ENCODE results near the gene RFX8.
"Not testable (repeated sequence)": the region's sequence is repeated elsewhere in the genome, so short reads cannot be mapped to it uniquely, and the experiment has no call there.

Gene RFX8

DNA sequence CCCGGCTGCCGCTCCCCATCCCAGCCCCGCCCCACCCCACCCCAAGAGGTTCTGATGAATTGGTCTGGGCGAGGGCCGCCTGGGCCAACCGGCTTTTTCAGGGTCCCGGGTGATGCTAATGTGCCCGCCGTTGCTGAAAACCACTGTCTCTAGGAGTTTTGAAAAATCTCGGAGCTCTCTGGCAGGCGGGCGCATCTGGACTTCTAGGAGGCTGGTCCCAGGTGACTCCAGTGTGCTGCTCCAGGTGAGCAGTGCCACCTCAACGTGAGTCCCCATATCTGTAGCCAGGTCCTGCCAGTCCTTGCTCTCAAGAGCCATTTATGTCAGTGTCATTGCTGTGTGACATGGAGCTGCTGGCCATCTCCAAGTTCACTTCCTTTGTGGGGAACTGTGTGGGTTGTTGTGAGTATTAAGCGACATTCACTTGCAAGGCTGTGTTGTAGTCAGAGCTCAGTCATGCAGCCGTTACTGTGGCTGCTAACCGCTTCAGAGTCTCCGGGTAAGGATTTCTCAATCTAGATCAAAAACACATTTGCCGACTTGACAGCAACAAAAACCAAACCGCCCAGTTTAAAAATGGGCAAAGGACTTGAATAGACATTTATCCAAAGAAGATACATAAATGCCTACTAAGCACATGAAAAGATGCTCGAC, at the start of gene RFX8:
TSS of gene RFX8 (minus strand) at position 382 of the 654 bp plus-strand sequence. CDS start 8,264 bp downstream, outside the sequence.
- DNase-seq = no peak

DNA sequence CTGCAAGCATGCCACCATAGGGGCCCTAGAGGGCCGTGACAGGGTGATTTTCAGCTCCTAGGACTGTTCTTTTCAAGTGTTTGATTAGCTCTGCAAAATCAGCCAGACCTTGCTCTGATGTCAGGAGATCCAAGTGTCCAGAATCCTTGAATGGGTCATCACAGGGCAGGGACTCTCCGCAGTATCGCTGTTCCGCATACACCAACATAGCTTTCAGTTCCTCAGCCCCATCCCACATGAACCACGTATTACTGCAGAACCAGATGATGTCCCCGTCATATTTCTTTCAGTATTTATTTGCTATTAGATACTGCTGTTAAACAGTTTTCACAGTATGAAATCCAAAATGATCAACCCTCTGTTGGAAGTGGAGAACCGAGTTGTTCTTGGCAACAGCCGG, 46.6 kb upstream of the RFX8 start:
- DNase-seq = no peak

DNA sequence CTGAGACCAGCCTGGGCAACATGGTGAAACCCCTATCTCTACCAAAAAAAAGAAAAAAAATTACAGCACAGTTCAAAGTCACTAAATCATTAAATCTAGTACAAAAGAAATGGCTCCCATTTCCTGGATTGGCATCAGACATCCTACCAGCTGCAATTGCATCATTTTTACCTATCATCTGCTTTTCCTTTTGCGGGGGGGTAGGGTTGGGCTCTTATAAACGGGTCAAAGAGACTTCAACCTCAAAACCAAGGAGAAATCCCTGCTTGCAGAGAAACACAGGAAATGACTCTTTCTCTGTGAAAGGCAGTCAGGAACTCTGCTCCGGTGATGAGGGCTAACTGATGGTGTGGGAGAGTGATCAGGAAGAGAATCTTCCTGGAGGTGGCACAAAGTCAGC, 45.3 kb upstream of the RFX8 start:
- no peak for DNase-seq

DNA sequence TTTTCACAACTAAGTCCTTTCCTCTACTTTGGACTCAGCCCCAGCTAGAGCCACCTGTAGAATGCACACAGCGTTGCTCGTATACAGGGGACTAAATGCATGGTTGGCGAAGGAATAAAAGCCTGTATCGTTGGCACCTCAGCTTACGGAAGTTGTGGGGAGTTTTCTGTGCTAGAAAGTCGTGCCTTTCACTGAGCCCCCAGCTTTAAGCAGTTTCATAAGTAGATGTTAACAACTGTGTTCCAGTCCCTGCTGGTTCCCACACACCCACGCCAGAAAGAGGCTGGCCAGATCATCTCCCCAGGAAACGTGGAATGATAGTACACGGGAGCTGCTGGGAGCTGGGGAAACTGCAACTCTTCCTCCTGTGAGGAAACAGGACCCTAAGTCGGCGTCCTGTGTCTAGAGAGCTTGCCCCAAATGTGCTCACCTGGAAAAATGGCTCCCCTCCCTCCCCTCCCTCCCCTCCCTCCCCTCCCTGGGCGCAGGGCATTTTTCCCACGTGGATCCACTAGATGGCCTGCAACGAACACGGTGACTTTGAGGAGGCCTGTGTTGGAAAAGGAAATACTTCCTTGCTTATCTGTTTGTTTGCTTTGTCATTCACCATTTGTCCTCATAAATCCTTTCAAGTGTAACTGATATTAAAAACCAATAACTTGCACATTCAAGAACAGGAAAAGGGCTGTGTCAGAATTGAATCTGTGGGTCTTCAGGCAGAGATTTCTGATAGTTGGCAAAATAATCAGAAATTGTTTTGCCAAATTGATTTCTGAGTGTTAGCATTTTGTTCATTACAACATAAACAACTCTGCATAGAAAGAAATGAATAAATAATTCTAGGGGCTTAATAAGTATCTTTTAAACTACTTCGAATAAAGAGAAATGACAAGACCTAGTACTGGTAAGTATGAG, 43.9 kb upstream of the RFX8 start:
- peak; percentile 33 to 42 for DNase-seq

DNA sequence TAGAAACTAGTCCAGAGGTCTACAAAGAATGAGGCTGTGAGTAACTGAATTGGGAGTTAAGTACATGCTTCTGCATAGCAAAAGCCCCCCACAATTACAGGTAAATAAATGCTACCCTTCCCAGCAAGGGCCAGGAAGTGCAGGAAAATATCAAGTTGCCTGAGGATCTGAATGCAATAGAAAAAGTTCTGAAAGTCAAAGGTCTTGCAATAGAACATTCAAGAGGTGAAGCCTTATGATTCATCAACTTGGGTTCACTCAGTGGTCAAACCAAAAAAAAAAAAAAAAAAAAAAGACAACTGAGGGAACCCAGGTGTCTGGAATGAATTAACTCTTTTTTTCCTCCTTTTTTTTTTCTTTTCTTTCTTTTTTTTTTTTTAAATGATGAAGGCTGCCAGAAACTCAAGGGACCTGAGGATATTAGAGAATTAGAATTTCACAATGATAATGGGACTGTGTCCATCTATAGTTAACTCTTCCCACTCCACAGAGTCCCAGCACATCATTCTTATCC, 42.9 kb upstream of the RFX8 start:
- no peak for DNase-seq

DNA sequence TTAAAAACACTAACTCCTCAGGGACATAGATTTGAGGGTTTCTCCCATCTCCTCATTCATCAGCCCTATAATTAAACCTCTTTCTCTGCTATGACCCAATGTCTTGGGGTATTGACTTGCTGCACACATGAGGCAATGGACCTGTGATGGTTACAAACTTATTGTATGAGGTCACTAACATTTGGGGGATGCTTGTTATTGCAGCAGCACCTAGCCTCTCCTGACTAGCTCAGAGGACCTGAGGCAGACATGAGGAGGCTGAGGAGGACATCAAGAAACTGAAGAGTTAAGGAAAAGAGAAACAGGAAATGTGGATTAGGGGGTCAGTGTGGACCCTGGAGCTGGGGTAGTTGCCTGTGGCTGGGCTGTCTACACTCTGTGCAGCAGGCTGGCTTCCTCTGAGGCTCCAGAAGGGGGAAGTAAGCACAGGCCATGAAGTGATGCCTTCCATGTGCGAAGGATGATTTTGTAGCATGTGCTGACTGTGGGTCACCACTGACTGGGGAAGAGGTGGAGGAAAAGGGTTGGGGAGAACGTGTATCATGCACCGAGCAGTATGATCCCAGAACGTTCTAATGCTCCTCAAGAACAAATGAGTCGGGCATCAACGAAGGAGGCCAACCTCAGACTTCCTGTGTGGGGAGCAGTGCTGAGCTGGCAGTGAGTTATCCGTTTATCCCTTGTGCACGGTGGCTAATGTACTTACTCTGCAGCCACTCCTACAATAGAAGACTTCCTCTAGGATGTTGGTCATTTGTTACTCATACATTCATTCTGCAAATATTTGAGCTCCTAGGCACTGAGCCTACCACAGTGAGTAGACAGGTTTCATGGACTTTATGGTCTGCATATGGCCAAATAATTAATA, 42.1 kb upstream of the RFX8 start:
- peak in 1 of 2 experiments; percentile 8 for DNase-seq

DNA sequence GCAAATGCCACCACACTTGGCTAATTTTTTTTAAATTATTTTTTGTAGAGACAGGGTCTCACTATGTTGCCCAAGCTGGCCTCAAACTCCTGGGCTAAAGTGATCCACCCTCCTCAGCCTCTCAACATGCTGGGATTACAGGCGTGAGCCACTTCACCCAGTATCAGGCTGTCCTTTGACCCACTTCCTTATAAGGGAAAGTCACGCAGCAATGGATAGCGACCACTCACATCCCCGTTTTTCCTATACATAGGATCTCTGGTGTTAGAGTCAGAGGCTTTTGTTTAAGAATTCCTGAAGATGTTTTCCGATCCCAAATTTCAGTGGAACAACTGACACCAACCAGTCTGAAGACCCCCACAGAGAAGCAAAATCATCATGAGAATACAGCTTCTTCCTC, 41.4 kb upstream of the RFX8 start:
- DNase-seq = no peak

DNA sequence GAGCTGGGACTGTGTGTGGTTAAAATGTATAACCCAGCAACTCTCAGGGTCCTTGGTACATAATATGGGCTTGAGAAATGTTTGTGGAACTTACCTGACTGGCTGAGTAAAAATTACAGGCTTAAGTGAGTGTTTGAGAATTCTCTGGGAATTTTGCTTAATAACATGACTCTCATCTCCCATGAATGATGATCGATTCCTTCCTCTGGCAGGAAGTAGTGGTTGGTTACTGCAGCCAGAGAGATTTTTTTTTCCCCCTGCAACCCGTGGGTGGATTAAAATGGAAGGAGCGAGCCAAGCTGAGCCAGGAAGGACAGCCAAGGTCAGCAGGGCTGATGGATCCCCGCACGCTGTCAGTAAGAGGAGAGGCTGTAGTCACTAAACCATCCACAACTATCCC, 40.6 kb upstream of the RFX8 start:
- DNase-seq = no peak

DNA sequence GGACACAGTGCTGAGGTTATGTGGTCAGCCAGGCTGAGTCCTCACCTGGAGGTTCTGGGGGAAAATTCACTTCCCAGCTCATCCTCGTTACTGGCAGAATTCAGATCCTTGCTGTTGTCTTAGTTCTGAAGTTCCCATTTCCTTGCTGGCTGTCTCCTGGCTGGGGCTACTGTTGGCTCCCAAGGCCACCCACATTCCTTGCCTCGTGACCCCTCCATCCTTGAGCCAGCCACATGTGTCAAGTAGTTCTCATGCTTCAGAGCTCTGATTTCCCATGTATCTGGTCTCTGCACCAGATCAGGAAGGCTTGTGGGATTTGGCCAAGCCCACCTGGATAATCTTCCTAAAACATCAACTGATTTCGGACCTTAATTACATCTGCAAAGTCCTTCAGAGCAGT, 38.1 kb upstream of the RFX8 start:
- DNase-seq = no peak

DNA sequence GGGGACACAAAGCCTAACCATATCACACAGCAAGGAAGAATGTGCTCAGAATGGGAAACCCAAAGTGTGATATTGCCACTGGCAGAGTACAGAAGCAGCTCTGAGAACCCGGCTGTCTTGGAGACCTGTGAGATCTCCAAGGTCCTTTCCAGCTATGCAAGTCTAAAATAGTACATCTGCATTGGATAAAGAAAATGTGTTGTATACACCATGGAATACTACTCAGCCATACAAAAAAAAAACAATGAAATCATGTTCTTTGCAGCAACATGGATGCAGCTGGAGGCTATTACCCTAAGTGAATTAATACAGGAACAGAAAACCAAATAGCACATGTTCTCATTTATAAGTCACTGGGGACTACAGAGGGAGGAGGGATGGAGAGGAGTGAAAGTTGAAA, 36.5 kb upstream of the RFX8 start:
- DNase-seq = no peak

DNA sequence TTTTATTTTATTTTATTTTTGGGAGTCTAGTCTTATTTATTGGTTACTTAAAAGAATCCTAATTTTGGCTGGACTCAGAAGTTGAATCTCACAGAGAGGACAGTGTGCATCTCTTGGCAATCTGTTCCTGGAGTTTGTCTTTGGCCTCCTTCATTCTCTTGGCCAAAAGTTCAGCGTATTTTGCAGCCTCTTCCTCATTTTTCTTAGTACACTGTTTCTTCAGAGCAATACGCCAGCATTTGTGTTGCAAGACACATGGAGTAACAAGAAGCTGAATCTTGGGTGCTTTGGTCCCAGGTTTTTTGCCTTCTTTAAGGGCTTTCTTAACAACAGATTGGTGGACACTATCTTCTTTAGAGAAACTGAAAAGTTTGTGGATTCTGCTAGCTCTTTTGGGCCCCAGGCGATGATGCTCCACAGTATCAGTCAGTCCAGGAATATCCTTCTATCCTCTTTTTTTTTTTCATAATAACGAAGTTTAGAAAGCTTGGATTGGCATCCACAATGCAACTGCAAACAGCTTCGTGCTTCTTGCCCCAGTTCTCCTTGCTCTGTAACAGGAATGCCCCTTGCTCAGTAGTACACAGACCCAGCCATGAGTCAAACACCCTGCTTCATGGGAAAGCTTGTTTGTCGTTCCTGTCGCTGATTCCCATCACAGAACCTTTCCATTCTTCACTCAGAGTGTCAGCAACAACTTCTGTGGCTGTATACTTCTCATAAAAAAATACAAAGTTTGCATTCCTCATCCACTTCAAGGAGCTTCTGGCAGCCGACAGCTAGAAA, 34.8 kb upstream of the RFX8 start:
- no peak for DNase-seq

DNA sequence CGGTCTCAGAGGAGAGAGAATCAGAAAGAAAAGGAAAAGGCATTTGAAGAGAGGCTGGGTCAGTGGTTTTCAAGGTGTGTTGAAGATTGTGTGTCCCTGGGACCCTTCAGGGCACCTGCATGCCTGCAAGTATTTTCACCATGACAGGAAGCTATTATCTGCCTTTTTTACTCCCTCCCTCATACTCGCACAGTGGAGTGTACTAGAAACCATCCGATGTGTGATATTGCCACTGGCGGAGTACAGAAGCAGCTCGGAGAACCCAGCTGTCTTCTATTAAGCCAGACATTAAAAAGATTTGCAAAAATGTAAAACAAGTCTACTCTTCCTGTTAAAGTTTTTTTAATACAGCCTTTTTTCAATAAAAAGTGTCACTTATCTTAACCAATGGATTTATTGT, 33.7 kb upstream of the RFX8 start:
- no peak for DNase-seq

DNA sequence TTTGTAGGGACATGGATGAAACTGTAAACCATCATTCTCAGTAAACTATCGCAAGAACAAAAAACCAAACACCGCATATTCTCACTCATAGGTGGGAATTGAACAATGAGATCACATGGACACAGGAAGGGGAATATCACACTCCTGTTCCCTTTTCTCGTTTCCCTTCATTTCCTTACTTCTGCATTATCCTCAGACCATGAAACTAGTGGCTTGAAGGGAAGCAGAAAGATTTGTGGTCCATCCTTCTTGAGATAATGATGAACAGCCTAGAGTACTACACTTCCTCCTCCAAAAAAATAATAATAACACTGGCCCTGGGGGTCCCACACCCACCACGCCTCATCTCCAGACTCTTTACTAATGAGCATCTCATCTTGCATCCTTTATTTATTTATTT, 30.4 kb upstream of the RFX8 start:
- DNase-seq = not testable (repeated sequence)

DNA sequence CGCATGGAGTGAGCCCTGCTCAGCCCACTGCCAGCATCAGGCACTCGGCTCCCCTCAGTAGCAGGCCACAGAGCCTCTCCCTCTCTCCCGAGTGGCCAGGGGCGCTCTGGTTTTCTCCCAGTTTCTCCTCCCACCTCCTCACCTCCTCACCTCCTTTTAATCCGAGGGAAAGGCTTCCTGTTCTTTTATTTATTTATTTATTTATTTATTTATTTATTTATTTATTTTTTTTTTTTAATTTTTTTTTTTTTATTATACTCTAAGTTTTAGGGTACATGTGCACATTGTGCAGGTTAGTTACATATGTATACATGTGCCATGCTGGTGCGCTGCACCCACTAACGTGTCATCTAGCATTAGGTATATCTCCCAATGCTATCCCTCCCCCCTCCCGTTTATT, 29.8 kb upstream of the RFX8 start:
- not testable (repeated sequence) for DNase-seq

DNA sequence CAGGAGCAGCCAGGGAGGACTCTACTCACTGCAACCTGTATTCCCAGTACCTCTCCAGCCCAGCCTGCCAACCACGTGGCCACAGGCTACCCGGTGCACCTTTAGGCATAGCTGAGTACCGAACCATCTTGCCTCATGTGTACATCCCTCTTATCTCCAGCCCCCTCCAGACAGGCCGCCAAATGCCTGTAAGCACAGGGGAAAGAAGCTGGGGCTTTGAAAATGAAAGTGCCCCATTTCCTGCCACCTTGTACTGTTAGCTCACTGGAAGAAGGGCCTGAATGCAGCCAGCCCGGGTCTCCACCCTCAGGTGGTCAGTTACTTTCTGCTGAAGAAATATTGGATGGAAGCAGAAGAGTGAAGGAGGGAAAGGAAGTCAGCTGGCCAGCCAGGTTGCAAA, 27.2 kb upstream of the RFX8 start:
- DNase-seq = no peak

DNA sequence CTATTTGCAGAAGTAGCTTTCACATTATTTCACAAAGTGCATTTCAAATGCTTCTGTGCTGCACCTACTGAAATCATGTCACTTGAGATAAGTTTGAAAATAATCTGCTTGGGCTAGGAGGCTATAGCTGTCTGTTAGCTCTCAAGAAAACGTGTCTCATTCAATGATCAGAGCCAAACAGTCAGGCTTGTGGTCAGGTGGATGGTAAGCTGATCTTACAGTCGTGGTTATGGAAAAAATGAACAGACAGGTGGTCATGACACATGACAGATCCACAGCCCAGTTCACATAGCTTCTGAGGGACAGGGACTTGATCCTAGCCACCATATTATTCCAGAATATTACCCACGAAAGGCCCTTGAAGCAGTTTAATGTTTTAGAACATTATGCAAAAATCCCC, 26.5 kb upstream of the RFX8 start:
- DNase-seq = no peak

DNA sequence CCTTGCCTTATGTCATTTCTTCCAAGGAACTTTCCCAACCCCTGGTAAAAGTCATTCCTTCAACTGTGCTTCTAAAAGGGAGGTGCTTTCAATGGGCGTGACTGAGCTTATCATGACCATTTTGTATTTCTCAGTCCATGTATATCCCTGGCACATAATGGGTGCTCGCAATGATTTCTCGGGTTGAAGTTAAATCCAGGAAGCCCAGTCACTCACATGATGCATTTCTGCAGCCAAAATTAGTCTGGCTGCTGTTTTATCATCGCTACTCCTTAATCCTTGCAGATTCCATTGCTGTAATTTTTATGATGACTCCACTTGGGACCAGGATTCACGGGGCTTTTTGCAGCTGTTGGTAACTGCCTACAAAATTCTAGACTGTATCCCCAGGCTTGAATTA, 25.9 kb upstream of the RFX8 start:
- no peak for DNase-seq

DNA sequence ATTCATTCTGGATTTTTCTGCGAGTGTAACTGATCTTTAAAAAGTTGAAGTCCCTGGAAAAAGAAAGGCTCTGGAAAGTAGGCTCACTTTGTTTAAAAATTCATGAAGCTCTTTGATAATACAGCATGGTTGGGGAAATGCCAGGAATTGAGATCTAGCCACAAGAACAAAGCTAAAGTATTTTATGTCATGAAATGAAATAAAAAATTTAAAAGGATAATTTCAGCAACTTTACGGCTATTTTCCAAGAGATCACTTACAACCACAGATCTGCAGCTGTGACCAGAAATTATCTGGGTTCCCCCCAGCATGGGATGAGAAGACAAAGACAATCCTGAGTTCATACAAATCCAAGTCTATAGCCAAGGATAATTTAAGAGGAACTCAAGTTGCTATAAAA, 25.3 kb upstream of the RFX8 start:
- DNase-seq = no peak

DNA sequence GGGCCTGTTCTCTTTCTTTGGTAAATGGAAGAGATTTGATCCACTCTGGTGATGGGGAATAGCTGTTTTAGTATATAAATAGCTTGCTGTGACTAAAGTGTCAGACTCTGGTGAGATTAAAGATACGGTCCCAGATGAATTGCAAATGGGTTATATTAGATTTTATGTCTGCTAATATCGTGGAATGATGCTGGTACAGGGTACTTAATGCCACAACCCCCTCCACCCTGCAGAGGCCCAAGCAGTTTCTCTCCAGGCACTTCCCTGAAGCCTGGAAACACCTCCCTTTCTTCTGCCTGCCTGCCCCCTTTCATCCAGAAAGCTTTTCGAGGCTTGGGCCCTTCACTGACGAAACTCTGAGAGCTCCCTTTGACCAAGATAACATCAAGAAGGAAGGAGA, 21.4 kb upstream of the RFX8 start:
- DNase-seq = no peak

DNA sequence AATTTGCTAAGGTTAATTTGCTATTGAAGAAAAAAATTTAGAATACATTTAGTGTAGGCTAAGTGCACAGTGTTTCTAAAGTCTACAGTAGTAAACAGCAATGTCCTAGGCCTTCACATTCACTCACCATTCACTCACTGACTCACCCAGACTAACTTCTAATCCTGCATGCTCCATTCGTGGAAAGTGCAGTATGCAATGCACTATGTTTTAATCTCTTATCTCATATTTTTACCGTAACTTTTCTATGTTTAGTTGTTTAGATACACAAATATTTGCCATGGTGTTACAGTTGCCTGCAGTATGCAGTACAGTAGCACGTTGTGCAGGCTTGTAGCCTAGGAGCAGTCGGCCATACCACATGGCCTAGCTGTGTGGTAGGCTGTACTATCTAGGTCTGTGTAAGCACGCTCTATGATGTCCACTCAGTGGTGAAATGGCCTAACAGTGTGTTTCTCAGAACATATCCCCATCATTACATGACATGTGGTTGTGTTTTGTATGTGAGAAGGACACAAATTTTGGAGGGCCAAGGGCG, 18.1 kb upstream of the RFX8 start:
- DNase-seq = no peak

DNA sequence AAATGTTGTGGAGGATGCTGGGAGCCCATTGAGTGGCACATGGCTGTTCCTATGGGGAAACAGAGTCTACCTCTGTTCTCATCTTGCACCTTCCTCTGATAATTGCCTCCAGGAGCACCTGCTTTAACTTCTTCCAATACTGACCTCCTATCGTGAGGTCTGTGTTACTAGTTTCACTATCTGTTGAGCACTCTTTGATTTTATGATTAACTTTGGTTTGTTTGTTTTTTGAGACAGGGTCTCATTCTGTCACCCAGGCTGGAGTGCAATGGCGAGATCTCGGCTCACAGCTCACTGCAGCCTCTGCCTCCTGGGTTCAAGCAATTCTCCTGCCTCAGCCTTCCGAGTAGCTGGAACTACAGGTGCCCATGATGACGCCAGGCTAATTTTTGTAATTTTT, 12.1 kb upstream of the RFX8 start:
- no peak for DNase-seq

DNA sequence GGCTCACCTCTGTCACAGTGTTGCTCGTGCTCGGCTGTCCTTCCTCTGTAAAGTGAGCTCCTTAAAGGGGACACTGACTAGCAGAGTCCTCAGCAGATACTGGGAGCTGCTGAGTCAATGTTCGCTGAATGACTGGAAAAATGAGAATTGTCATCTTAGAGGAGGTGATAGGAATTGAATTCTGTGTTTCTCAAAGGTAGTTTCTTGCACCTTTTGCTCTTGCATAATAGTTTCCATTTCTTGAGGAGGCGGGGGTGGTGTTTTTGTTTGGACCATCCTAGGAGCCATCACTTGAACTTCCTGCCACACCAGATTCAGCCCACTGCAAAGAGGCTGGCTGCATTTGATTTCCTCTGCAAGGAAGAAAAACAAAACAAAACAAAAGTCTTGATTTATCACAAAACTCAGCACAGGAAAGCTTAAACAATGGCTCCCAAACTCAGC, 11.4 kb upstream of the RFX8 start:
- no peak for DNase-seq
